ENCODE results near the gene B3GNT4.

The B3GNT4 gene

GRCh38 chr12:122206111-122206881, 2.8 kb downstream of the B3GNT4 start:
- TF ChIP-seq CTCF (IDR thresholded peaks at IDR 0.05; ENCODE audit: low read depth, low read length) (no peak), MAX (IDR thresholded peaks at IDR 0.05; ENCODE audit: low read depth, low read length) (no peak), POLR2A (IDR thresholded peaks at IDR 0.05; ENCODE audit: extremely low read depth, insufficient read length) (no peak), MYC (IDR thresholded peaks at IDR 0.05; ENCODE audit: low read depth, low read length) (no peak)
- H3K4me3 ChIP-seq (ENCODE audit: low read depth, low read length): no peak overlapping the region
- no peak for DNase-seq (ENCODE audit: low read depth)

GRCh38 chr12:122206976-122207375, 3.5 kb downstream of the B3GNT4 start:
- H3K4me3 ChIP-seq (ENCODE audit: low read depth, low read length): no peak overlapping the region
- DNase-seq (ENCODE audit: low read depth): no peak
- TF ChIP-seq CTCF (IDR thresholded peaks at IDR 0.05; ENCODE audit: low read depth, low read length) (no peak), MAX (IDR thresholded peaks at IDR 0.05; ENCODE audit: low read depth, low read length) (no peak), POLR2A (IDR thresholded peaks at IDR 0.05; ENCODE audit: extremely low read depth, insufficient read length) (no peak), MYC (IDR thresholded peaks at IDR 0.05; ENCODE audit: low read depth, low read length) (no peak)

GRCh38 chr12:122207391-122207790, 3.9 kb downstream of the B3GNT4 start:
- no peak for DNase-seq (ENCODE audit: low read depth)
- H3K4me3 ChIP-seq (ENCODE audit: low read depth, low read length): no peak overlapping the region
- TF ChIP-seq POLR2A (IDR thresholded peaks at IDR 0.05; ENCODE audit: extremely low read depth, insufficient read length) (no peak), MAX (IDR thresholded peaks at IDR 0.05; ENCODE audit: low read depth, low read length) (no peak), CTCF (IDR thresholded peaks at IDR 0.05; ENCODE audit: low read depth, low read length) (no peak), MYC (IDR thresholded peaks at IDR 0.05; ENCODE audit: low read depth, low read length) (no peak)

- H3K4me3 ChIP-seq (ENCODE audit: low read depth, low read length): no peak overlapping the region
- no peak for DNase-seq (ENCODE audit: low read depth)
- TF ChIP-seq MAX (IDR thresholded peaks at IDR 0.05; ENCODE audit: low read depth, low read length) (no peak), POLR2A (IDR thresholded peaks at IDR 0.05; ENCODE audit: extremely low read depth, insufficient read length) (no peak), CTCF (IDR thresholded peaks at IDR 0.05; ENCODE audit: low read depth, low read length) (no peak), MYC (IDR thresholded peaks at IDR 0.05; ENCODE audit: low read depth, low read length) (no peak)
These were observed 4.7 kb downstream of the B3GNT4 start for GRCh38 chr12:122208073-122208820.

GRCh38 chr12:122215771-122216170, 12.3 kb downstream of the B3GNT4 start:
- TF ChIP-seq MYC (IDR thresholded peaks at IDR 0.05; ENCODE audit: low read depth, low read length): no peak
- no peak for DNase-seq (ENCODE audit: low read depth)
- no peak overlapping the region for H3K4me3 ChIP-seq (ENCODE audit: low read depth, low read length)

GRCh38 chr12:122216445-122216844, 12.9 kb downstream of the B3GNT4 start:
- H3K4me3 ChIP-seq (ENCODE audit: low read depth, low read length): no peak overlapping the region
- no peak for TF ChIP-seq POLR2A (IDR thresholded peaks at IDR 0.05; ENCODE audit: extremely low read depth, insufficient read length)
- no peak for TF ChIP-seq MAX (IDR thresholded peaks at IDR 0.05; ENCODE audit: low read depth, low read length)
- TF ChIP-seq CTCF (IDR thresholded peaks at IDR 0.05; ENCODE audit: low read depth, low read length): no peak
- TF ChIP-seq MYC (IDR thresholded peaks at IDR 0.05; ENCODE audit: low read depth, low read length): no peak
- no peak for DNase-seq (ENCODE audit: low read depth)
